ENCODE data around the gene SLC6A9.
A peak's percentile ranks its signal among the peaks of the same experiment; 100 is the strongest.

SLC6A9 gene

GRCh38 chr1:43998000-43998378 lies 33.3 kb downstream of the SLC6A9 start:
- no peak for DNase-seq

- no peak for DNase-seq
Measured at GRCh38 chr1:43997295-43997999, 33.8 kb downstream of the SLC6A9 start.

DNA sequence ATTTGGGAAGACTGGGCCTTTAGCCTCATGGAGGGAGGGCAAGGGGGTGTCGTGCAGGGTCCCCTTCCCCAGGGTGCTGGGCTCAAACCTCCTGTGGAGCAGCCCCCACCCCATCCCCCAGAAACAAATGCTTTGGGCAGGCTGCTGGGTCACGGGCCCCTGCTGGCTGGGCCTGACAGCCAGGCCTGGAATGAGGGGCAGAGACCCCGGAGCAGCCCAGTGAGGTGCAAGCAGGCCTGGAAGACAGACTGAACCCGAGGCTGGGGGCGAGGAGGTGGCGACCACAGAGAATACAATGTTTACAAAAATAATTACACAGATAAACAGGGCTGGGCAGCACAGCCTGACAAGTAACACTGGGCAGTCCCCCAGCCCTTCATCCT lies 34.5 kb downstream of the SLC6A9 start:
- DNase-seq: no peak

DNA sequence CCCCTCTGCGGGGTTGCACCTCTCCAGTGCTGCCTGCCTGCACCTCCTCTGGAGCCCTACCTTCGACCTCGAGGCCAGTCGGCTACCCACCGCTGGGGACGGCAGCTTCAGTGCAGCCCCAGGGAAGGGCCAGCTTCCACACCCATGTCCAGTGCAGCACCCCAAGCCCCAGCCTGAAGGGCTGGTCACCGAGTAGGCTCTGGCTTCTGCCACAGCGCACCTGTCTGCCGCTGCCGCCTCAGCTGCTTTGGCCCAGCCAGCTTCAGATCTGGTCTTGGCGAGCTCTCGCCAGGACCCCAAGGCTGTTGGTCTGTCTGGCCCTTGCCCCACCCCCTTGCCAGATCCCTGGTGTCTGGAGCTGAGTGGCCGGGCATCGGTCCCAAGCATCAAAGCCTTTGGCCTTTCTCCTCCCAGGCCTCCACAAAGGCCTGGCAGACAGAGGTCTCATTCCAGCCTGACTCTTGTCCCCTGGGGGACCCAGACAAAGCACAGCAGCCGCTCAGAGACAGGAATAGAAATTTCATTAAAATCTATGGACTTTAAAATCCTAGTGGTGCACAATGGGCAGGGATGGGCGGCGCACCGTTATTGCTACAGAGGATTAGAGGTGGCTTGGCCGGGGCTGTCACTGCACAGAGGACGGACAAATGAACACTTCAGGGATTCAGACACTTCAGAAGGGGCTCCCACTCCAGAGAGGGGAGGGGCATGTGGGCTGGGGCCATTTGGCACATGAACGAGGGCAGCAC lies 35.1 kb downstream of the SLC6A9 start:
- DNase-seq: no peak

DNA sequence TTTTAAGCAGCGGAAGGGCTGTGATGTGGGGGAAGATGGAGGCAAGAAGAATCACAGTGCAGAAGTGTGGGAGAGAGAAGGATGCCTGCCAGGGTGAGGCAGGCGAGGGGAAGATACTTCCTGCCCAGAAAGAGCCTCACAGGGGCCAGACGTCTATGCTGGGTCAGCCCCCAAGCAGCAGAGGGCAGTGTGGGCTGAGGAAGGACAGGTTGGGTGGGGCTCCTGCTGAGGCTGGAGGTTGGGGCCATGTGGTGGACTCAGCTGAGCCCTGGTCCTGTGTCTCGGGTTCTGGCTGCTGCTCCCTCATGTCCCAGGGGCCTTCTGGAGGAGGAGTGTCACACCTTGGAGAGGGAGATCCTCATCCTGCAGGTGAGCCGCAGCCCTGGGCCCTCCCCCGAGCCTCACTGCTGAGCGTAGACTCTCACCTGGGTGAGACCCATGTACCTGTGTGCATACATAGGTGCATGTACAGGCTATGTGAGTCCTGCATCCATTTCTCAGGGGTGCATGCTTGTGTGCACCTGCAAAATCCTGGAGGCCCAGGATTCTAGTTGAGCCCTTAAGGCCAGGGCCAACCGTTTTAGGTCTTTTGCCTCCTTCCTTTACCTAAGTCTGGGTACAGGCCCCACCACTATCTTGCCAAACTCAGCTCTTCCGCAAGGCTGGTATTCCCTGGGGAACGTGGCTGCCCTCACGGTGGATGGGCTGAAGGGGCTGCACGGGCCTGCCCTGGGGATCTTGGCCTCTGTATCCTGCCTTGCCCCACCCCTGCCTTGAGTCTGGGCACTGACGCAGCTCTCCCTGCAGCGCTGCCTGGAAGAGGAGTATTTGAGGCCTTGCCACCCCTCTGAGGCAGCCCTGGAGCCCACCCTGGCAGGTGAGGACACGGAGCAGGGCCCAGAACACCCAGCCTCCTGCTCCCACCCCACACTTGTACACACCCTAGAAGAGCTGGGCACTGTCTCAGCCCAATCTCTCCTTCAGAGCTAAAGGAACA lies 36.2 kb downstream of the SLC6A9 start:
- DNase-seq: no peak

DNA sequence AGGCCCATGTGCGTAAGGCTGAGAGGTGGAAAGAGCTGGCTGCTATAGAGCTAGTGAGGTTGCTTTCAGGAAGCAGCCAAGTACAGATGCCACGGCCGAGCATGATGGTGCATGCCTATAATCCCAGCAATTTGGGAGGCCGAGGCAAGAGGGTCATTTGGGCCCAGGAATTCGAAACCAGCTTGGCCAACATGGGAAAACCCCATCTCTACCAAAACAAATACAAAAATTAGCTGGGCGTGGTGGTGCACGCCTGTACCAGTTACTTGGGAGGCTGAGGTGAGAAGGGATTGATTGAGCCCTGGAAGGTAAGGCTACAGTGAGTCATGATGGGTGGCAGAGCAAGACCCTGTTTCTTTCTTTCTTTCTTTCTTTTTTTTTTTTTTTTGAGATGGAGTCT lies 37.2 kb downstream of the SLC6A9 start:
- DNase-seq: no peak

DNA sequence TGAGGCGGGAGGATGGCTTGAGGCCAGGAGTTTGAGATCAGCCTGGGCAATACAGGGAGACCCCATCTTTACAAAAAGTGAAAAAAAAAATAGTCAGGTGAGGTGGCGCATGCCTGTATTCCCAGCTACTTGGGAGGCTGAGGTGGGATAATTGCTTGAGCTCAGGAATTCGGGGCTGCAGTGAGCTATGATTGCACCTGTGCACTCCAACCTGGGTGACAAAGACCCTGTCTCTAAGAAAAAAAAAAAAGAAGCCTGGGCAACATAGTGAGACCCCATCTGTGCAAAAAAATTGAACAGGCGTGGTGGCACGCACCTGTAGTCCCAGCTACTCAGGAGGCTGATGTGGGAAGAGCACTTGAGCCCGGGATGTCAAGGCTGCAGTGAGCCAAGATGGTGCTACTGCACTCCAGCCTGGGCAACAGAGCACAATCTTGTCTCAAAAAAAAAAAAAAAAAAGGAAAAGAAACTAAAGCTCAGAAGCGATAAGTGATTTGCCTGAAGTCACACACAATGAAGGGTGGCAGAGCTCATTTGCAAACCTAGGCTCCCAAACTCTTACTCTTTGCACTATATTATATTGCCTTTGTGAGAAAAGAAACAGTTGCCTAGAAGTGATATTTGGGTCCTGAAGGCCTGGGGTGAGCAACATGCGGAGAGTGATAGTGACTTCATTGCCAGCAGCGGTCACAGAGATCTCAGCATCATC lies 37.9 kb downstream of the SLC6A9 start:
- no peak for DNase-seq

DNA sequence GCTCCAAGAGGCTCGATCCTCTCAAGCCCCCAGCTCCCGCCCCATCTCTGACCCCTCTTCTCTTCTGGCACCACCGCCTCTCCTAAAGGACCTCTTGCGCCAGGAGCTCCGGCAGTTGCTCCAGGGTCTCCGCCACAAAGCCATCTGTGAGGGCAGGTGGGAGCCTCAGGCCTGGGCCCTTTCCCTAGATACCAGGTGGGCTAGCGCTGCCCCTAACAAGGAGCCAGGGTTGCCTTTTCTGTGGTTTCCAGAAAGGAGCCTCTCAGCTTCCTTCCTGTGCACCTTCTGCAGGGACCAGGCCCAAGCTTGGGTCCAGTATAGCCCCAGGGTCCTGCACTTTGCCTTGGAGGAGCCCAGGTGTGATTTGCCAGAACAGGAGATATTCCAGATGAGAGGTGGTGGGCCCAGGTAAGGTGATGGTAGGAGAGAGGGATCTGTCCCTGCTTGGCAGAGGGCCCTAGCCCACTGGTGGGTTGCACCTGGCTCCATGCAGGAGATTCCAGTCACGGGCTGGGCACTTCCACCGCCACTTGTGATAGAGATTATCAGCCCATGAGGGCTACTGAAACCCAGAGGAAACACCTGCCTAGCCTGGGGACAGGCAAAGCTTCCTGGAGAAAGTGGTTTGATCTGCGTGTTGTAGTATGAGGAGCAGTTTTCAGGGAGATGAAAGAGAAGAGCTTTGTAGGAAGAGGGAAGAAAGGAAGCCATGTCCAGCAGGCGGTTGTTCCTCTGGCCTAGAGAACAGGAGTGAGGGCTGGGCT lies 38.8 kb downstream of the SLC6A9 start:
- DNase-seq: no peak

GRCh38 chr1:43991476-43992231 lies 39.6 kb downstream of the SLC6A9 start, which contains the start of gene CCDC24:
CCDC24 (plus strand) TSS chr1:43991599; CDS start chr1:43991879, 280 bp downstream.
- peak; percentile 63 for DNase-seq

GRCh38 chr1:43991200-43991475 lies 40.1 kb downstream of the SLC6A9 start:
- DNase-seq: no peak

DNA sequence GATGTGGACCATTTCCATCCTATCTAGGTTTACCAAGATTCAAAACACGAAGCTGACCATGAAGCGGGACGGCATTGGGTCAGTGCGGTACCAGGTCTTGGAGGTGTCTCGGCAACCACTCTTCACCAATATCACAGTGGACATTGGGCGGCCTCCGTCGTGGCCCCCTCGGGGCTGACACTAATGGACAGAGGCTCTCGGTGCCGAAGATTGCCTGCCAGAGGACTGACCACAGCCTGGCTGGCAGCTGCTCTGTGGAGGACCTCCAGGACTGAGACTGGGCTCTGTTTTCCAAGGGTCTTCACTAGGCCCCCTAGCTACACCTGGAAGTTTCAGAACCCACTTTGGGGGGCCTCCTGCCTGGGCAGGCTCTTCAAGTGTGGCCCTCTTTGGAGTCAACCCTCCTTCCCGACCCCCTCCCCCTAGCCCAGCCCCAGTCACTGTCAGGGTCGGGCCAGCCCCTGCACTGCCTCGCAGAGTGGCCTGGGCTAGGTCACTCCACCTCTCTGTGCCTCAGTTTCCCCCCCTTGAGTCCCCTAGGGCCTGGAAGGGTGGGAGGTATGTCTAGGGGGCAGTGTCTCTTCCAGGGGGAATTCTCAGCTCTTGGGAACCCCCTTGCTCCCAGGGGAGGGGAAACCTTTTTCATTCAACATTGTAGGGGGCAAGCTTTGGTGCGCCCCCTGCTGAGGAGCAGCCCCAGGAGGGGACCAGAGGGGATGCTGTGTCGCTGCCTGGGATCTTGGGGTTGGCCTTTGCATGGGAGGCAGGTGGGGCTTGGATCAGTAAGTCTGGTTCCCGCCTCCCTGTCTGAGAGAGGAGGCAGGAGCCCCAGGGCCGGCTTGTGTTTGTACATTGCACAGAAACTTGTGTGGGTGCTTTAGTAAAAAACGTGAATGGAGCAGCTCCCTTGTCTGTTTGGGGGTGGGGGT lies 40.7 kb downstream of the SLC6A9 start:
- DNase-seq: no peak

- DNase-seq: no peak
Measured at GRCh38 chr1:43987159-43987902, 43.9 kb downstream of the SLC6A9 start.

GRCh38 chr1:43986712-43987111 lies 44.5 kb downstream of the SLC6A9 start:
- DNase-seq: no peak

DNA sequence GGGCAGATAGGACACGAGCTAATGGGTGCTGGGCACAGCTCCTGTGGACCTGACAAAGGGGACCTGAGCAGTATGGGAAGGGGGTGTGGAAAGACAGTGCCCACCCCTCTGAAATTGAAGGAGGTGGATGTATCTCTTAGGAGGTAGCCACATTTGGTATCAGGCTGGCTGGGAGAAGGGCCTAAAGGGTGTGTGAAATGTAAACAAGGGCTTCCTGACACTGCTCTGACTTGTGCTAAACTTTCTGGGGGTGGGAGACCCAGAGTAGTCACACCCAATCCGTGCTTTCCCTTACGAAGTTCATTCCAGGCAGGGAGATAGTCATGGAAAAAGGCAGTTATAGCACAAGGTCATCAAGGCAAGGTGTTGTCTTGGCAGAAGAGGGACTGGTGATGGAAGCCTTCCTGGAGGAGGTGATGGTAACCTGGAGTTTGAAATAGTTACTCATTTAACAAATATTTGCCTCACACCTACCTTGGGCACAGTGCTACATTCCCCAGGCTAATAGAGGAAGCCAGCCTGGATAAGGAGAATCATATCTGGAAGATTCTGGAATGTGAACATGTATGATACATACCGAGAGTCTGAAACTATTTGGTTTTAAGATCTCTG lies 45.2 kb downstream of the SLC6A9 start:
- no peak for DNase-seq

DNA sequence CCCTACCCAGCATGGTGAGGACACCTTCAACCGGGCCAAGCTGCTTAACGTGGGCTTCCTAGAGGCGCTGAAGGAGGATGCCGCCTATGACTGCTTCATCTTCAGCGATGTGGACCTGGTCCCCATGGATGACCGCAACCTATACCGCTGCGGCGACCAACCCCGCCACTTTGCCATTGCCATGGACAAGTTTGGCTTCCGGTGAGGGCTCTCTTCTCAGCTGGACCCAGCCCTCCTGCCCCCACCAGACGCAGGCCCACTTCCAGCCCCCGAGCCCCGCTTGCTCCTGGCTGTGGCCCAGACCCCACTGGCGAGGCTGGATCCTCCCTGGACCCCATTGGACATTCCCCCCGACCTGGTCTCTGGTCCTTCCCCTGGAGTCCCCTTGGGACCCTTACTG lies 46.4 kb downstream of the SLC6A9 start:
- DNase-seq: no peak

- DNase-seq: no peak
Measured at GRCh38 chr1:43983253-43983899, 47.9 kb downstream of the SLC6A9 start.

DNA sequence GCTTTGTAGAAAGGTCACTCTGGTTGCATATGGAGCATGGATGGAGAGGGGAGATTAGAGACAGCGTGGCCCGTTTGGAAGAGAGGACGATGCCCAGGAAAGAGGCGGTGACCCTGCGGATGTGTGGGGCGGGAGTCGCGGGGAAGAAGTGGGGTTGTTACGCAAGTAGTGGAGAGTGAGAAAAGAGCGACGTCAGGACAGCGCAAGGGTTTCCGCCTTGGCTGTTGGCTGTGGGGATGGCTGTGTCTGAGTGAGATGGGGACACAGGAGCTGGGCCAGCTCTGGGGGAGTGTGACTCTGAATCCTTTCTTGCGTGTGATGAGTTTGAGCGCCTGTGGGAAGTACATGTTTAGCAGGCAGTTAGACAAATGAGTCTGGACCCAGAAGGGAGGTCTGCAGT lies 48.5 kb downstream of the SLC6A9 start:
- DNase-seq: peak; percentile 52

GRCh38 chr1:43982241-43982640 lies 49.0 kb downstream of the SLC6A9 start:
- no peak for DNase-seq

Measured in inflammatory macrophage treated with lipopolysaccharide for 4 hours (primary cell).